T-helper 17 cell (primary cell): ENCODE results near the gene ANAPC13. TPM values are rescaled to one million over a fixed set of nuclear protein-coding genes. Genes with fewer than 3 reads are reported as not detected.

Experiments used
- ATAC-seq: fragments of 150-1000 bp; cut with Tn5 transposase; 2 replicates; pipeline ENCODE4 v1.10.0; 2021; ENCODE audit warnings: mild to moderate bottlenecking, moderate library complexity
- DNase-seq, 3 donors: peaks; one replicate each; pipeline versions ENCODE4 v3.0.0 to v3.0.0-alpha.2; 2020 to 2021
- H3K9me3 ChIP-seq: one replicate; pipeline ENCODE4 v1.7.0; 2013; ENCODE audit warnings: low read length, mild to moderate bottlenecking; ENCODE audit not compliant: control insufficient read depth, poor library complexity, severe bottlenecking
- H3K27ac Mint-ChIP-seq: one replicate; pipeline ENCODE4 v1.8.0; 2022; ENCODE audit warnings: mild to moderate bottlenecking, moderate library complexity, mixed read lengths
- H3K27me3 Mint-ChIP-seq: one replicate; pipeline ENCODE4 v1.8.0; 2022; ENCODE audit warnings: mixed read lengths
- H3K36me3 Mint-ChIP-seq: one replicate; pipeline ENCODE4 v1.8.0; 2022; ENCODE audit warnings: low read depth, mixed read lengths
- H3K4me1 Mint-ChIP-seq: one replicate; pipeline ENCODE4 v1.8.0; 2022; ENCODE audit warnings: mild to moderate bottlenecking, mixed read lengths
- H3K4me3 Mint-ChIP-seq: one replicate; pipeline ENCODE4 v1.8.0; 2022; ENCODE audit warnings: mild to moderate bottlenecking, moderate library complexity, mixed read lengths
- total RNA-seq, 4 donors: library from RNA in 2 of 4; stranded (reverse) in 2 of 4; gene quantifications; one replicate each; pipeline ENCODE4 v1.2.3 and lab custom pipeline; 2022 to 2026

ANAPC13 gene
- total RNA-seq, 2 donors from 2014 or later = 23.0 to 23.9 TPM

DNA sequence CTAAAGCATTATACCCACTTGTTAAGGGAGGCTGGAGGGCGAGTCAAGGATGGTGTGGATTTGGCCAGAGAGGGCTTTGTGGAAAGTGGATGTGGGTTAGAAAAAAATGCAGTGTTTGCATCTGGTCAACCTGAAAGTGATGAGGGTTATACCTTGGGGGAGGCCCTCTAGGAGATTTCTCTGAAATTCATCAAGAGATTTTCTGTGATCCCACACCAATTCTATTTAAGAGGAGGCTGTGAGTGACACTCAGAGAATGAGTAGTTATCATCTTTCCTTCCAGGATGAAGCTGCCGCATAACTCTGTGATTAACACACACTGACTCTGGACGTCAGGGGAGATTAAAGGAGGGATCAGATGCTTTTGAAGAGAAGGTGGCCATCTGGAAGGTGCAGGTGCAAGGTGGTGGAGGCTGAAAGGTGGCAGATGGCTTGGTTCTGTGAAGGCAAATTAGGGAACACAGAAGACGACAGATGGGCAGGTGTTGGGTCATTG lies 54.8 kb downstream of the ANAPC13 start:
- DNase-seq (no peak), ATAC-seq (no peak)
- Mint-ChIP-seq H3K4me1 (peaks cover 3% of the 10 kb centered on the region), H3K27me3 (peaks cover 50% of the 10 kb centered on the region), H3K4me3 (no peak overlapping the region), H3K36me3 (no peaks in the 10 kb centered on the region), H3K27ac (no peak overlapping the region)
- no peaks in the 10 kb centered on the region for H3K9me3 ChIP-seq

DNA sequence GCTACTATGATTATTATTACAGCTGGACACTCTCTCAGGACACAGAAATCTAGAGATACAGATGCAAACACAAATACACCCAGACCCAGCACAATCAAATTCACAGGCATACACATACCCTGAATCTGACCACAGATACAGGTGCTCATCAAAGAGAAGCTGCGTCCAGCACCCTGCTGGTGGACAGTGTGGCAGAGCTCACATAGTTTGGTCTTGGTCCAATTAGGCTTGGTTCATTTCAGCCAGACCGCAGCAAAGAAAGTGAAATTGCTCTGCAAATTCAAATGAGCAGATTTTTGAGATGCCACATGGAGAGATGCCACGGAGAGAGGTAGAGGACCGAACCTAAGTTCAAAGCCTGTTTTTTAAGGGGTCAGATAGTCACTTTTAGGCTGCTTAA lies 55.6 kb downstream of the ANAPC13 start:
- no peak for DNase-seq
- H3K27ac Mint-ChIP-seq = no peak overlapping the region
- peaks cover 3% of the 10 kb centered on the region for H3K4me1 Mint-ChIP-seq
- no peaks in the 10 kb centered on the region for H3K36me3 Mint-ChIP-seq
- ATAC-seq = no peak
- H3K27me3 Mint-ChIP-seq = peaks cover 50% of the 10 kb centered on the region
- no peak overlapping the region for H3K4me3 Mint-ChIP-seq
- H3K9me3 ChIP-seq = no peaks in the 10 kb centered on the region

DNA sequence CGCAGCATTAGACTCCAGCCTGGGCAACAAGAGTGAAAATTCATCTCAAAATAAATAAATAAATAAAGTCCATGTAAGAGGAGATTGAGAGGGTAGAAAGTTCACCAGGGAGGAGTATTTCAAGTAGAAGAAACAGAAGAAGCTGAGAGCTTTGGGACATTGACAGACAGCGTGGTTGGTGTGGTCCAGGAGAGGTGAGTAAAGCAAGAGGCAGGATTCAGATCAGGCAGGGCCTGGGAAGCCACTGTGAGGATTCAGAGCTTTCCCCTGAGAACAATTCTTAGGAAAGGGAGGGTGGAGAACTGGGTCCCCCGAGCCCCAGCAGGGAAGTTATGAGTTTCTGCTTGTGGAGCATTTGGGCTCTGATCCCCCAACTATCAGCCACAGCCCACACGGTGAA lies 57.4 kb downstream of the ANAPC13 start:
- Mint-ChIP-seq H3K4me3 (no peak overlapping the region), H3K36me3 (no peaks in the 10 kb centered on the region), H3K27me3 (peaks cover 59% of the 10 kb centered on the region), H3K27ac (no peak overlapping the region), H3K4me1 (peaks cover 3% of the 10 kb centered on the region)
- ATAC-seq = no peak
- no peak for DNase-seq
- H3K9me3 ChIP-seq = no peaks in the 10 kb centered on the region

Other genes starting within 250 kb of the ANAPC13 start
- 10 to 100 TPM; 42.9 to 44.9 TPM for gene RYK, start 235.1 kb downstream of the ANAPC13 start, total RNA-seq
- not detected for gene AMOTL2, start 111.5 kb downstream of the ANAPC13 start, total RNA-seq
- 10 to 100 TPM; 17.0 to 20.1 TPM for gene CEP63, start 72 bp upstream of the ANAPC13 start, total RNA-seq
- gene KY, start 165.0 kb upstream of the ANAPC13 start, total RNA-seq = not detected